GM06990 (cell line): ENCODE measurements around the gene ZNF674.

ENCODE experiments used
- DNase-seq: peaks from one replicate; pipeline ENCODE4 v3.0.0-alpha.2; 2011; ENCODE audit not compliant: insufficient read length; ENCODE audit errors: extremely low read depth
- H3K27me3 ChIP-seq: replicated peaks from 2 replicates; pipeline ENCODE4 v1.6.0; 2011; ENCODE audit warnings: low read length; ENCODE audit not compliant: control insufficient read depth, insufficient read depth
- H3K36me3 ChIP-seq: 2 replicates; pipeline ENCODE4 v1.5.1; 2011; ENCODE audit warnings: low read length; ENCODE audit not compliant: control insufficient read depth, insufficient read depth
- H3K4me3 ChIP-seq: replicated peaks from 2 replicates; pipeline ENCODE4 v1.5.1; 2011; ENCODE audit warnings: low read depth, mild to moderate bottlenecking, control low read depth, low read length
- CTCF ChIP-seq: IDR thresholded peaks from 2 replicates; pipeline ENCODE4 v1.5.1; 2011; ENCODE audit warnings: low read length, control low read depth, mild to moderate bottlenecking, inconsistent platforms; ENCODE audit not compliant: insufficient read depth, poor library complexity, severe bottlenecking

The ZNF674 gene

GRCh38 chrX:46545111-46546005 is at the start of gene ZNF674:
Gene ZNF674 (minus strand): TSS chrX:46545421. CDS start chrX:46542087, 3,334 bp downstream.
- Histone ChIP-seq H3K4me3 (peak within 1 kb of the TSS; percentile 78), H3K27me3 (no peaks in the 10 kb centered on the region), H3K36me3 (no peaks in the 10 kb centered on the region; the same call in 1 of the 2 replicates)
- no peak for TF ChIP-seq CTCF
- peak; percentile 89 for DNase-seq

GRCh38 chrX:46589977-46590723 is 44.9 kb upstream of the ZNF674 start:
- Histone ChIP-seq H3K27me3 (no peaks in the 10 kb centered on the region), H3K4me3 (no peak overlapping the region), H3K36me3 (no peaks in the 10 kb centered on the region; the same call in 1 of the 2 replicates)
- no peak for DNase-seq
- TF ChIP-seq CTCF: no peak

GRCh38 chrX:46588263-46588662 is 43.0 kb upstream of the ZNF674 start:
- no peak for TF ChIP-seq CTCF
- no peaks in the 10 kb centered on the region for H3K27me3 ChIP-seq
- DNase-seq: no peak
- no peak overlapping the region; the same call in 1 of the 2 replicates for H3K4me3 ChIP-seq
- H3K36me3 ChIP-seq: no peaks in the 10 kb centered on the region; the same call in 1 of the 2 replicates

- no peak for DNase-seq
- no peaks in the 10 kb centered on the region for H3K27me3 ChIP-seq
- no peak for TF ChIP-seq CTCF
- peak overlapping the region; percentile 2; the same call in 1 of the 2 replicates for H3K4me3 ChIP-seq
- H3K36me3 ChIP-seq: no peaks in the 10 kb centered on the region; the same call in 1 of the 2 replicates
These were observed 42.5 kb upstream of the ZNF674 start for GRCh38 chrX:46587753-46588171.

GRCh38 chrX:46587158-46587557 is 41.9 kb upstream of the ZNF674 start:
- Histone ChIP-seq H3K36me3 (no peaks in the 10 kb centered on the region; the same call in 1 of the 2 replicates), H3K4me3 (0 out of 2 replicates have a peak overlapping the region, but pooled peaks have one; percentile 14), H3K27me3 (no peaks in the 10 kb centered on the region)
- TF ChIP-seq CTCF: no peak
- DNase-seq: peak; percentile 58
